Vagina (tissue), 2 donors: Measurements from ENCODE around the gene EFCAB7. TPM values are rescaled to one million over a fixed set of nuclear protein-coding genes. Genes with fewer than 3 reads are reported as not detected.

Experiments
- DNase-seq, 2 donors: peaks; one replicate each; pipeline ENCODE4 v3.0.0-alpha.2; 2017; ENCODE audit errors: extremely low spot score in 2 of 2
- H3K27ac ChIP-seq: fragments of 200-600 bp; sonication (generic); one replicate; pipeline ENCODE4 v1.5.1; 2019
- H3K27me3 ChIP-seq: fragments of 200-600 bp; sonication (generic); one replicate; pipeline ENCODE4 v1.5.1; 2019
- H3K36me3 ChIP-seq, 2 donors: fragments of 200-600 bp; sonication (generic); one replicate each; pipeline ENCODE4 v1.5.1; 2017 to 2019
- H3K4me1 ChIP-seq: fragments of 200-600 bp; sonication (generic); one replicate; pipeline ENCODE4 v1.5.1; 2019
- H3K4me3 ChIP-seq, 2 donors: fragments of 200-600 bp; sonication (generic); 1 replicate in 1 of 2; 2 replicates in 1 of 2; pipeline ENCODE4 v1.5.1; 2016 to 2019
- H3K9me3 ChIP-seq: fragments of 200-600 bp; sonication (generic); one replicate; pipeline ENCODE4 v1.5.1; 2019
- POLR2A ChIP-seq, 2 donors: fragments of 450-650 bp; IDR thresholded peaks; one replicate each; pipeline ENCODE4 v1.6.1; 2017; ENCODE audit warnings: antibody characterized with exemption in 2 of 2, mild to moderate bottlenecking in 2 of 2, moderate library complexity in 2 of 2
- POLR2AphosphoS5 ChIP-seq, 2 donors: sonication (generic); formaldehyde crosslinking; IDR thresholded peaks; one replicate each; pipeline ENCODE4 v1.9.0; 2017; ENCODE audit warnings: antibody characterized with exemption in 2 of 2, mild to moderate bottlenecking in 2 of 2, low read depth in 1 of 2; ENCODE audit not compliant: insufficient read depth in 1 of 2
- intact Hi-C: fragments of 100-400 bp; cut with DNase I; formaldehyde crosslinking; loops from one replicate; pipeline ENCODE4 v1.15.1; 2023
- total RNA-seq: library from RNA; depleted of rRNA; stranded (reverse); fragments of >200 nt; gene quantifications from one replicate; pipeline ENCODE4 v1.2.3, GENCODE V29; 2016
- TF ChIP-seq, protein P1 (sequence below), 3 experiments: fragments of 450-650 bp in 2 of 3; fragments of 200-600 bp in 1 of 3; sonication (generic) in 1 of 3; IDR thresholded peaks; one replicate each; pipeline ENCODE4 v1.5.1; 2017 to 2019; ENCODE audit warnings: antibody characterized with exemption in 3 of 3, mild to moderate bottlenecking in 2 of 3, moderate library complexity in 2 of 3

EFCAB7 gene
- total RNA-seq, 1 donor from 2014 or later, result 6.9 TPM

DNA sequence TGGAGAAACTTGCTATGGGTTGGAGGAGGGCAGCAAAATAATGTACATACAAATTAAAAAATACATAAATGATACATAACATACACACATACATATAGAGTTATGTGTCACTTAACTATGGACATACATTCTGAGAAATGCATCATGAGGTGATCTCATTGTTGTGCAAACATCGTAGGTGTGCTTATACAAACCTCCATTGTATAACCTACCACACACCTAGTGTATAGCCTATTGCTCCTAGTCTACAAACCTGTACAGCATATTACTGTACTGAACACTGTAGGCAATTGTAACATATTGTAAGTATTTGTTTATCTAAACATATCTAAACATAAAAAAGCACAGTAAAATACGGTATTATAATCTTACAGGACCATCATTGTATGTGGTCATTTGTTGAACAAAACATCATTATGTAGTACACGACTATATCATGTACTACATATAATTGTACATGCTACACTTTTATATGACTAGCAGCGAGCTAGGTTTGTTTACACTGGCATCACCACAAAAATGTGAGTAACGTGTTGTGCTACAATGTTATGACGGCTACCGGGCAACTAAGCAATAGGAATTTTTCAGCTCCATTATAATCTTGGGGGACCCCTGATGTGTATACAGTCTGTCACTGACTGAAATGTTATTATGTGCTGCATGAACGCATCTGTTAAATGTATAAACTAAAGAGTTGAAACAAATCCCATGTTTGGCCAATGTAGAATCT is 35.8 kb upstream of the EFCAB7 start:
- no peaks in the 10 kb centered on the region for H3K4me1 ChIP-seq
- H3K4me3 ChIP-seq, result no peak overlapping the region
- H3K27me3 ChIP-seq, result no peaks in the 10 kb centered on the region
- TF ChIP-seq POLR2AphosphoS5 (IDR thresholded peaks at IDR 0.05; ENCODE audit: insufficient read depth in 1 of 2, low read depth in 1 of 2) (no peak), POLR2A (IDR thresholded peaks at IDR 0.05) (no peak)
- TF ChIP-seq, protein P1, sequence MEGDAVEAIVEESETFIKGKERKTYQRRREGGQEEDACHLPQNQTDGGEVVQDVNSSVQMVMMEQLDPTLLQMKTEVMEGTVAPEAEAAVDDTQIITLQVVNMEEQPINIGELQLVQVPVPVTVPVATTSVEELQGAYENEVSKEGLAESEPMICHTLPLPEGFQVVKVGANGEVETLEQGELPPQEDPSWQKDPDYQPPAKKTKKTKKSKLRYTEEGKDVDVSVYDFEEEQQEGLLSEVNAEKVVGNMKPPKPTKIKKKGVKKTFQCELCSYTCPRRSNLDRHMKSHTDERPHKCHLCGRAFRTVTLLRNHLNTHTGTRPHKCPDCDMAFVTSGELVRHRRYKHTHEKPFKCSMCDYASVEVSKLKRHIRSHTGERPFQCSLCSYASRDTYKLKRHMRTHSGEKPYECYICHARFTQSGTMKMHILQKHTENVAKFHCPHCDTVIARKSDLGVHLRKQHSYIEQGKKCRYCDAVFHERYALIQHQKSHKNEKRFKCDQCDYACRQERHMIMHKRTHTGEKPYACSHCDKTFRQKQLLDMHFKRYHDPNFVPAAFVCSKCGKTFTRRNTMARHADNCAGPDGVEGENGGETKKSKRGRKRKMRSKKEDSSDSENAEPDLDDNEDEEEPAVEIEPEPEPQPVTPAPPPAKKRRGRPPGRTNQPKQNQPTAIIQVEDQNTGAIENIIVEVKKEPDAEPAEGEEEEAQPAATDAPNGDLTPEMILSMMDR (IDR thresholded peaks at IDR 0.05), result no peak
- H3K36me3 ChIP-seq, result no peaks in the 10 kb centered on the region
- no peaks in the 10 kb centered on the region for H3K9me3 ChIP-seq
- no peak for DNase-seq
- no peak overlapping the region for H3K27ac ChIP-seq
- intact Hi-C loops, result no loop called here

DNA sequence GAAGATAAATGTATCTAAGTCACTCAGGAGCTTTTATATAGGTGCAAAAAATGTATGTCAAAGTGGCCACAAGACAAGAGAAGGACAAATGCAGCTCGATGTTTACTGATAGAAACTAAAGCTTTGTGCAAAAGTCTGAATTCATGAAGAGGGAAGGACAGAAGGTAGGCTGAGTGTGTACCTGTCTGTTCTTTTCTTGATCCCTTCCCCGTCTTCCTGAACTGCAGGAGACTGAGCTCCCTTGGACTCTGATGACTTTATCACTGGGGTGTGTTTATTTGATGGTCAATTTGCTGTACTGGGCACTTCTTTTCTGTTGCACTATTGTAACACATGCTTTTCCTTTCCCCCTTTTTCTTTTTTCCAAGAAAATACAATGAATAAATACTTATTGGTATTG is 25.7 kb upstream of the EFCAB7 start:
- Histone ChIP-seq H3K9me3 (no peaks in the 10 kb centered on the region), H3K4me1 (no peaks in the 10 kb centered on the region), H3K4me3 (no peak overlapping the region), H3K36me3 (no peaks in the 10 kb centered on the region), H3K27ac (no peak overlapping the region), H3K27me3 (no peaks in the 10 kb centered on the region)
- intact Hi-C loops, result no loop called here
- no peak for TF ChIP-seq POLR2A (IDR thresholded peaks at IDR 0.05)
- TF ChIP-seq, protein P1 (IDR thresholded peaks at IDR 0.05), result no peak
- TF ChIP-seq POLR2AphosphoS5 (IDR thresholded peaks at IDR 0.05; ENCODE audit: insufficient read depth in 1 of 2, low read depth in 1 of 2), result no peak
- no peak for DNase-seq

- DNase-seq, result no peak
- no peak overlapping the region for H3K27ac ChIP-seq
- no peak overlapping the region for H3K4me3 ChIP-seq
- no peaks in the 10 kb centered on the region for H3K9me3 ChIP-seq
- H3K27me3 ChIP-seq, result no peaks in the 10 kb centered on the region
- intact Hi-C loops, result no loop called here
- H3K36me3 ChIP-seq, result no peaks in the 10 kb centered on the region
- no peaks in the 10 kb centered on the region for H3K4me1 ChIP-seq
- no peak for TF ChIP-seq POLR2AphosphoS5 (IDR thresholded peaks at IDR 0.05; ENCODE audit: insufficient read depth in 1 of 2, low read depth in 1 of 2)
- no peak for TF ChIP-seq POLR2A (IDR thresholded peaks at IDR 0.05)
- TF ChIP-seq, protein P1 (IDR thresholded peaks at IDR 0.05), result no peak
These were observed 25.2 kb upstream of the EFCAB7 start for GRCh38 chr1:63498106-63498505.

DNA sequence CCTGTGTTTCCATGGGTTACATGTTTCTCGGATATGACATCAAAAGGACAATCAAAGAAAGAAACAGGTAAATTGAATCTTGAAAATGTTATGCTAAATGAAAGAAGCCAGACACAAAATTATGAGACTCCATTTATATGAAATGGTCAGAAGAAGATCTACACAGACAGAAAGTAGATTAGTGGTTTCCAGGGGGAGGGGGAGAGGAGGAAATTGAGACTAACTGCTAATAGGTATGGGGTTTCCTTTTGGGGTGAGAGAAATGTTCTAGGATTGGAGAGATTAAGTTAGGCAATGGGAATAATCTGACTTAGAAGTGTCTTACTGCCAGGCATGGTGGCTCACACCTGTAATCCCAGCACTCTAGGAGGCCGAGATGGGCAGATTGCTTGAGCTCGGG is 22.1 kb upstream of the EFCAB7 start:
- intact Hi-C loops, result no loop called here
- Histone ChIP-seq H3K27ac (no peak overlapping the region), H3K27me3 (no peaks in the 10 kb centered on the region), H3K9me3 (no peaks in the 10 kb centered on the region), H3K4me3 (no peak overlapping the region), H3K36me3 (no peaks in the 10 kb centered on the region), H3K4me1 (no peaks in the 10 kb centered on the region)
- DNase-seq, result no peak
- TF ChIP-seq POLR2AphosphoS5 (IDR thresholded peaks at IDR 0.05; ENCODE audit: insufficient read depth in 1 of 2, low read depth in 1 of 2), result no peak
- TF ChIP-seq POLR2A (IDR thresholded peaks at IDR 0.05), result no peak
- TF ChIP-seq, protein P1 (IDR thresholded peaks at IDR 0.05), result no peak

DNA sequence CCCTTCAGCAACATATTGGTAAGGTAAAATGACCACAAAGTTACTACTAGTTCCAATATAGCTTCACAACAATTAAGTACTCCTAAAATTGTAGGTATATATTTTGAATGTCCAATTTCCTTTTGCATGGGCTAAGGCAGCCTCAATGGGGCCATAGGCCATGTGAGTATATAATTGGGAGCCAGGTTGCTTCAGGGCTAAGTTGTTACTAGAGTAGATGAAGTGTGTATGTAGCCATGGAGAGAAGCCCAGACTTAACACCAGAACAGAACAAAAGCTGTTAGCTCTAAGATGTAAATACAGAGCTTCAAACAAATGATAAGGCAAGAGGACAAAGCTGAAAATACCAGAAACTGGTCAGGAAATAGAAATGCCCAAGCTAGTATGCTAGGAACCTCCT is 16.5 kb upstream of the EFCAB7 start:
- no peak for DNase-seq
- Histone ChIP-seq H3K27ac (no peak overlapping the region), H3K4me3 (no peak overlapping the region), H3K36me3 (no peaks in the 10 kb centered on the region), H3K27me3 (no peaks in the 10 kb centered on the region), H3K4me1 (no peaks in the 10 kb centered on the region), H3K9me3 (no peaks in the 10 kb centered on the region)
- TF ChIP-seq, protein P1 (IDR thresholded peaks at IDR 0.05), result no peak
- TF ChIP-seq POLR2AphosphoS5 (IDR thresholded peaks at IDR 0.05; ENCODE audit: insufficient read depth in 1 of 2, low read depth in 1 of 2) (no peak), POLR2A (IDR thresholded peaks at IDR 0.05) (no peak)
- intact Hi-C loops, result no loop called here
